Stimulated activated CD4-positive, alpha-beta T cell treated with anti-CD3 and anti-CD28 coated beads, Interleukin-1b, Interleukin-23, amount 100 ng/mL, for 4 hours (primary cell): ENCODE results near the gene C12orf43.
"Not testable (repeated sequence)": the region's sequence is repeated elsewhere in the genome, so short reads cannot be mapped to it uniquely, and the experiment has no call there.

Source experiments
- DNase-seq, 2 donors: peaks; one replicate each; pipeline ENCODE4 v3.0.0-alpha.2; 2020; ENCODE audit warnings: low read depth in 2 of 2

Gene C12orf43

GRCh38 chr12:121015825-121016766 is at the start of gene C12orf43:
Gene C12orf43 (minus strand): TSS chr12:121016487. CDS start chr12:121016474, 13 bp downstream.
- peak; percentile 80 to 82 for DNase-seq

GRCh38 chr12:121065345-121065744 is 49.1 kb upstream of the C12orf43 start:
- no peak for DNase-seq

GRCh38 chr12:121064586-121064985 is 48.3 kb upstream of the C12orf43 start:
- not testable (repeated sequence) for DNase-seq

- no peak for DNase-seq
These were observed 47.8 kb upstream of the C12orf43 start for GRCh38 chr12:121064116-121064515.

GRCh38 chr12:121062391-121063045 is 46.2 kb upstream of the C12orf43 start:
- DNase-seq = no peak

GRCh38 chr12:121061831-121062230 is 45.5 kb upstream of the C12orf43 start:
- DNase-seq = no peak

GRCh38 chr12:121060149-121061001 is 44.1 kb upstream of the C12orf43 start:
- peak; percentile 18 to 28 for DNase-seq

GRCh38 chr12:121059031-121059898 is 43.0 kb upstream of the C12orf43 start:
- no peak for DNase-seq

GRCh38 chr12:121057794-121058193 is 41.5 kb upstream of the C12orf43 start:
- DNase-seq = no peak

GRCh38 chr12:121053706-121054105 is 37.4 kb upstream of the C12orf43 start:
- no peak for DNase-seq

GRCh38 chr12:121050725-121051124 is 34.4 kb upstream of the C12orf43 start:
- DNase-seq = no peak

GRCh38 chr12:121048442-121048841 is 32.2 kb upstream of the C12orf43 start:
- no peak for DNase-seq

GRCh38 chr12:121047400-121047799 is 31.1 kb upstream of the C12orf43 start:
- DNase-seq = not testable (repeated sequence)

GRCh38 chr12:121043067-121043466 is 26.8 kb upstream of the C12orf43 start:
- DNase-seq = no peak

GRCh38 chr12:121038861-121039668 is 22.8 kb upstream of the C12orf43 start, which contains the start of gene OASL:
Gene OASL (minus strand): TSS chr12:121039246. CDS start chr12:121038971, 275 bp downstream.
- DNase-seq = no peak

- no peak for DNase-seq
These were observed 20.6 kb upstream of the C12orf43 start for GRCh38 chr12:121036810-121037326.

- no peak for DNase-seq
These were observed 18.5 kb upstream of the C12orf43 start for GRCh38 chr12:121034616-121035305.

- DNase-seq = peak; percentile 18 to 34
These were observed 17.5 kb upstream of the C12orf43 start for GRCh38 chr12:121033625-121034349.
